ENCODE results near the gene SYNGAP1.

SYNGAP1 gene

GRCh38 chr6:33424855-33425667 lies 5.2 kb downstream of the SYNGAP1 start:
- no peak for DNase-seq

- peak; percentile 71 for DNase-seq
These were observed 6.1 kb downstream of the SYNGAP1 start for GRCh38 chr6:33425668-33426577.

DNA sequence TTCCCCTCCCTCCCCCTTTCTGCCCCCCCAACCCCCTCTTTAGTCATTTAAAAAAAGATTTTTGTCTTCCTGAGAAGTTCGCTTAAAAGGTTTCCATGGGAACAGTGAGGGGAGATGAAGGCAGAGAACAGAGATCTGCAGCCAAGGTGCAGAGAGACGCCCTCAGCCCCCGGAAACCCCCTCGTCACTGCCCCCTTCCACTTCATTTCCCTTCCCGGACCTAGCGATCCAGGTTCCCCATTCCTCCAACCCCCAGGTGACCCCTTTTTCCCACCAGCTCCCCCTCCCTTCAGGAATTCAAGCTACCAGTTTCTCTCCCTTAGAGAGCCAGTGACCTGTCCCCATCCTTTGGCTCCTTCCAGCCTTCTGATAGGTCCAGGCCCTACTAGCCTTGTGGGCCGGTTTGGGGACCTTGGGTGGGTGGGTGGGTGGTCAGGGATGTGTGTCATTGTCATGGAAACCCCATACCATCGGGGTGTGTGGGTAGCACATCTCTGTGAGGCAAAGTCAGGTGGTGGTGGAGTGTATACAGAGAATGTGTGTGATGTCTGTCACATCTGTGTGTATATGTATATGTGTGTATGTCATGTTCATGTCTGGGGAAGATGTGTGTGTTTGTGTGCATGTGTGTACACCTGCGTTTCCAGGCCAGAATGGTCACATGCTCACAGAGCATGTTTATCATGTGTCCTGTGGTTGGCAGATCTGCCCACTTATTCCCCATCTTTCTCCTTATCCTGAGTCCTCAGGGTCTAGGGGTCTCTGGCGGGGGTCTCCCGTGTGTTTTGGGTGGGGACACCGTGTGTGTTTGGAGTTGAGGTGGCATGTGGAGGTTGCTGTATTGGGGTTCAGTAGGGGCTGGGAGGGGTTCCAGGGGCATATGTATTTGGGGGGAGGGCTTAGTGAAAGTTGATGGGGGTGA lies 7.0 kb downstream of the SYNGAP1 start:
- DNase-seq, result no peak

GRCh38 chr6:33427585-33428223 lies 7.8 kb downstream of the SYNGAP1 start:
- DNase-seq, result no peak

DNA sequence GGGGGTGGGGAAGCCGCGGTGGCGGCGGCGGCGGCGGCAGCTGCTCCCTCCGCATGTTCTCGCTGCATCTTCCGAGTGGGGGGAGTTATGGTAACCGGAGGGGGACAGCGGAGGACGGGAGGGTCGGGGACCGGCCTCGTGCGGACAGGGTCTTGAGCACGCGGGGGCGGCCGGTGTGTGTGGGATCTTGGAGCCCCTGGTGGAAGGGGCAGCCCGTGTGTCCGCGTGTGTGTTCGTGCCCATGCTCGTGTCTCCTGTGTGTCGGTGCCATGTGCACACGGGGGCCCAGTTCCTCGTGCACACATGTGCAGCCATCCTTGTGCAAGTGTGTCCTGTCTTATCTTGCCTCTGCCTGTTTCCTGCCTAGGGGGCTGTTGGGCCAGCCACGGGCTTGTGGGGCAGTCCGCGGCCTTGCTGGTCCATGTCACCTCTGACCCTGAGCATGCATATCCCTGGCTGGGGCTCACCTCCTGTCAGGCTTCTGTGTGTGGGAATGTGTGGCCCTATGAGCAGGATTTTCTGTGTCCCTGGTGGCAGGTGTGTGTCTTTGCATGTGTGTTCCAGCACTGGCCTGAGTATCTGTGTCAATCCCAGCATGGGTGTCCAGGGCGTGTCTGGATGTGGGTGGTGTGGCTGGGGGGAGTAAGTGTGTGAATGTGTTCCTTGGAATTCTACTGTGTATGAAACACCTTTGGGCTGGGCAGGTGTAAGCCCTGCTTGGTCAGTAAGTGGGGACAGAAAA lies 8.5 kb downstream of the SYNGAP1 start:
- no peak for DNase-seq

DNA sequence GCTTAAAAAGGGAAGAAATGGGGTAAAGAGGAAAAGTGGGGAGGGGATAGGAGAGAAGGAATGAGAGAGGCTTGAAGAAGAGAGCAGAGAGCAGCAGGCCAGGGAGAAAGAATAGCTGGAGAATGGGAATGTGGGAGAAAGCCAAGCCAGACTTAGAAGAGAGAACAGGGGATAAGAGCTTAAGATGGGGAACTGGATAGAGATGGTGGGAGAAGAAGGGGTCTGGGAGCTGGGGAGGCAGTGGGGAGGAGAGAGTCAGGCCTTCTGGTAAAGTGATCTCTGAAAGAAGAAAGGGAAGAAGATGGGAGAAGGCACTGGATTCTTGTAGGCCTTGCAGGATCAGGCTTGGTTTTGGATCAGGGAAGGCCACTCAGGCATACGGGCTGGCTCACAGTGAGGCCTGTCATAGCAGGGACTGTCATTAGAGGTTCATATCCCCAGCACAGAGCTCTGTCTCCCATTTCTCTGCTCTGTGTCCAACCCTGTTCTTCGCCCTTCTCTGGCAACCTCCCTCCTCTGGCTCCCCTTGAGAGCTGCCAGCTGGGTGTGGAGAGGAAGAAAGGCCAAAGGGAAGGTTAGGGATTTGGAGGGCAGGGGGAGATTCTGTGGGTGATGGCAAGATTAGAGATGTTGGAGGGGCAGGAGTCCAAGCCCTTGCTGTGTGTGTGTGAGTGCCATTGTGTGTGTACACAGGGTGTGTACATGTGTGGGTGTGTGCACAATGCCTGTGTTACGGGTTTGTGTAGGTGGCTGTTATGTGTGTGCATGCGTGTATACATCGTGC lies 9.3 kb downstream of the SYNGAP1 start:
- DNase-seq, result no peak

DNA sequence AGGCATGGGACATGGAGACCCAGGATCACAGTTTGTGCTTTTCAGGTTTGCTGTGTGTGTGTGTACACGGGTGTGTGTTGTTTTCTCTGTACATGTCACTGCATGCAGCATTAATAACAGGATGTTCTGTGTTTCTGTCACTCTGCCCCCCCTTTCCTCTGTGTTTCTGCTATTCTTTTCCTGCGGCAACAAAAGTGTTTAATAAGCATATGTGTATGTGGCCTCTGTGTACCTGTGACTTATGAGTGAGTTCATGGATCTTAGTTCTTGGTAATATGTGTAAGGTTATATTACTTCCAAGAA lies 9.8 kb downstream of the SYNGAP1 start:
- no peak for DNase-seq

DNA sequence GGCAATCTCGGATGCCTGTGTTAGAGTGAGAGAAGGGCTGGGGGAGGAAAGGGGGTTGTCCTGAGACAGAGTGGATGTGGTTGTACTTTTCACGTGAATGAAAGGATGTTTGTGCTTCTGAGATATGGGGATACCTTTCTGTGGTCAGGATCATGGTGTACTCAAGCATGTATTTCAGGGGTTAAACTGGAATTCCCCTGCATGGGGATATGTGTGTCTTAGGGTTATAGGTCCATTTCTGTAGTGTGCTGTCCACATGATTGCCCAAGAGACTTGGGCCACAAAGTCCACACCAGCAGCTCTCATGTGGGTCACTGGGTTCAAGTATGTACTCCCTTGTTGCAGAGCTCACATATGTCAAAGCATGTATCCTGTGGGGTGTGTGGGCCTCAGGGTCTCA lies 10.5 kb downstream of the SYNGAP1 start:
- no peak for DNase-seq

GRCh38 chr6:33430991-33431879 lies 11.4 kb downstream of the SYNGAP1 start:
- no peak for DNase-seq

- no peak for DNase-seq
These were observed 12.1 kb downstream of the SYNGAP1 start for GRCh38 chr6:33431880-33432541.

GRCh38 chr6:33432546-33432945 lies 12.7 kb downstream of the SYNGAP1 start:
- DNase-seq, result no peak

DNA sequence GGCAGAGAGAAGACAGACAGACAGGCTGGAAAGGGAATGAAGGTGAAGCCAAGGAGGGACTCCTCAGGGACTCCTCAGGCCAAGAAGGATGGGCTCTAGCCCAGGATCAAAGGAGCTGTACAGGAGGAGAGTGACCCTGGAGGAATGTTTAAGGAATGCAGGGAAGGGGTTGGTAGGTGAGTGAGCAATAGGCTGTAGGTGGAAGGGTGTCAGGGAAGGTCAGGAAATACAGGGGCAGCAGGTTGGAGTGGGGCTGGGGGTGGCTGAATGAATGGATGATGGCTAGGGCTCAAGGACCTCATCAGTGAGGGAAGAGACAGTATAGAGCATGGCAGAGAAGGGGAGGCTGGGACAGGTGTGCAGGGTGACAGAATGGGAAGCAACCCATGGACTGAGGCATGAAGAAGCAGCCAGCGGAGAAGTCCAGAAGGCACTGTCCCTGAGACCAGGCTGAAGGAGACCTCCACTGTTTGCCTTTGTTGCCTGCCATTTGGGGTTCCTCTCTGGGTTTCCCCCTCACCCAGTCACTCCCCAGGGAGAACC lies 13.2 kb downstream of the SYNGAP1 start:
- DNase-seq, result no peak

DNA sequence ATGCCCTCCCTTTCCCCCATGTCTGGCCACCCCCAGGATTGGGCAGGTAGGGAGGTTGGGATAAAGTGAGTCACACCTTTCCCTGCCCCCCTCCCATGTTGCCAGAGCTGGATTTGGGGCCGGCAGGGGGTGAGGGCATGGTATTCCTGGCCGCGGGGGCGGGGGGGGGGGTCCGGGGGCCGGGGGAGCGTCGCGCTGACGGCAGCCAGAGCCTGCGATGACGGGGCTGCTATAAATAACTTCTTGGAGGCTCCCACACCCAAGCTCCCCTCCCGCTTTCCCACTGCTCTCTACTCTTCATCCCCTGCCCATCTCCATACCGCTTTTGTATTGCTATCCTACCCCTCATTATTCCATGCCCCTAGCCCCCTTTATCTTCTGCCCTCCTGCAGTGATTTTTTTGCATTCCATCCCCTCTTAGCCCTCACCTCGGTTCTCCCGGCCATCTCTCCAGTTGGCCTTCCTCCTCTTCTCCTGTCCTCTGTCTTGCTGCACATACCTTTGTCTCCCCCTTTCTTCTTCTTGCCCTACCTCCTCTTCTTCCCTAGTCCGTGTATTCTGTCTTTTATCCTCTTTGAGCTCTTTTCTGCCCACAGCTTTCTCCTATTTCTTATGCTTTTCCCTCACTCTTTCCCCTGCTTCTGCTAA lies 13.8 kb downstream of the SYNGAP1 start:
- DNase-seq, result no peak

GRCh38 chr6:33434961-33435360 lies 15.1 kb downstream of the SYNGAP1 start:
- peak; percentile 55 for DNase-seq

DNA sequence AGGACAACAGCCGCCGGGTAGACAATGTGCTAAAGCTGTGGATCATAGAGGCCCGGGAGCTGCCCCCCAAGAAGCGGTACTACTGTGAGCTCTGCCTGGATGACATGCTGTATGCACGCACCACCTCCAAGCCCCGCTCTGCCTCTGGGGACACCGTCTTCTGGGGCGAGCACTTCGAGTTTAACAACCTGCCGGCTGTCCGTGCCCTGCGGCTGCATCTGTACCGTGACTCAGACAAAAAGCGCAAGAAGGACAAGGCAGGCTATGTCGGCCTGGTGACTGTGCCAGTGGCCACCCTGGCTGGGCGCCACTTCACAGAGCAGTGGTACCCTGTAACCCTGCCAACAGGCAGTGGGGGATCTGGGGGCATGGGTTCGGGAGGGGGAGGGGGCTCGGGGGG lies 17.8 kb downstream of the SYNGAP1 start:
- no peak for DNase-seq

DNA sequence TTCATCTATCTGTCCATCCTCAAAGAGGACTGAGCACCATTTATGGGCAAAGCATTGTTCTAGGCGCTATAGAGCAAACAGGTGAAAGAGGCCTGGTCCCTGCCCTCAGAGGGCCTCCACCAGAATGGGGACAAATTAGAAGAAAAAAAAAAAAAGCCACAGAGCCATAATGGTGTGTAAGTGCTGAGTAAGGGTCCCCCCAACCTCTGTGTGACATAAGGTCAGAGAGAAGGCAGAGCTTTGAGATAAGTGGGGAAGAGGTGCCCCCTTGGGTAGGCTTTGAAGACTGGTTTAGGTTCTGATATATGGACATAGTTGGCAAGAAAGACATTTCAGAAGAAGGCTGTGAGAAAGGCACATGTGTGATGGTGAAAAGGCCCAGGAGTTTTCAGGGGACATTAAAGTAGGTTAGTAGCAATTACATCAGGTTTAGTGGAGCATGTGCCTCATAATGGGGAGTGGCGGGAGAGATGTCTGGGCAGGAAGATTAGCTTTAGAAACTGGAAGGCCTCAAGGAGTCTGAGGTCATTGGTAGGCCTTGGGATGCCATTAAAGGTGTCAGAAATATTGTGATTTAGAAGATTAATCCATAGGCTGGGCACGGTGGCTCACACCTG lies 19.2 kb downstream of the SYNGAP1 start:
- DNase-seq, result no peak

- no peak for DNase-seq
These were observed 20.2 kb downstream of the SYNGAP1 start for GRCh38 chr6:33439956-33440648.
